HG03066 (cell line): ENCODE data around the gene EFEMP2.
A peak's percentile ranks its signal among the peaks of the same experiment; 100 is the strongest.

Experiments
- ATAC-seq: cut with Tn5 transposase; IDR thresholded peaks from one replicate; pipeline ENCODE4 v1.9.1; 2021; ENCODE audit warnings: low read depth; ENCODE audit not compliant: unreplicated experiment

The EFEMP2 gene

GRCh38 chr11:65885808-65886536 lies 13.4 kb upstream of the EFEMP2 start:
- no peak for ATAC-seq

- no peak for ATAC-seq
These were observed 12.6 kb upstream of the EFEMP2 start for GRCh38 chr11:65885231-65885630.

- no peak for ATAC-seq
These were observed 12.1 kb upstream of the EFEMP2 start for GRCh38 chr11:65884716-65885092.

GRCh38 chr11:65883786-65884715 lies 11.5 kb upstream of the EFEMP2 start:
- no peak for ATAC-seq

- ATAC-seq, result no peak
These were observed 10.6 kb upstream of the EFEMP2 start for GRCh38 chr11:65883058-65883761.

- no peak for ATAC-seq
These were observed 9.8 kb upstream of the EFEMP2 start for GRCh38 chr11:65882120-65883057.

- ATAC-seq, result no peak
These were observed 8.3 kb upstream of the EFEMP2 start for GRCh38 chr11:65880844-65881421.

GRCh38 chr11:65880027-65880426 lies 7.4 kb upstream of the EFEMP2 start:
- no peak for ATAC-seq

GRCh38 chr11:65879617-65880016 lies 7.0 kb upstream of the EFEMP2 start, which contains the start of gene CTSW:
CTSW (plus strand) TSS chr11:65879837; CDS start chr11:65879855, 18 bp downstream.
- no peak for ATAC-seq

- peak; percentile 65 for ATAC-seq
These were observed 937 bp upstream of the EFEMP2 start for GRCh38 chr11:65873318-65874156.

- ATAC-seq, result no peak
These were observed 620 bp downstream of the EFEMP2 start for GRCh38 chr11:65871811-65872548.

GRCh38 chr11:65870706-65871681 lies 1.6 kb downstream of the EFEMP2 start:
- no peak for ATAC-seq

- ATAC-seq, result no peak
These were observed 2.3 kb downstream of the EFEMP2 start for GRCh38 chr11:65870307-65870658.

- no peak for ATAC-seq
These were observed 2.8 kb downstream of the EFEMP2 start for GRCh38 chr11:65869643-65870306.

GRCh38 chr11:65868907-65869306 lies 3.7 kb downstream of the EFEMP2 start:
- ATAC-seq, result no peak

GRCh38 chr11:65868076-65868667 lies 4.4 kb downstream of the EFEMP2 start:
- no peak for ATAC-seq
